GM06990 (cell line): ENCODE results near the gene ZBTB37.
"Not testable (repeated sequence)": the region's sequence is repeated elsewhere in the genome, so short reads cannot be mapped to it uniquely, and the experiment has no call there.

Experiments used
- DNase-seq: peaks from one replicate; pipeline ENCODE4 v3.0.0-alpha.2; 2011; ENCODE audit not compliant: insufficient read length; ENCODE audit errors: extremely low read depth
- H3K27me3 ChIP-seq: replicated peaks from 2 replicates; pipeline ENCODE4 v1.6.0; 2011; ENCODE audit warnings: low read length; ENCODE audit not compliant: control insufficient read depth, insufficient read depth
- H3K36me3 ChIP-seq: 2 replicates; pipeline ENCODE4 v1.5.1; 2011; ENCODE audit warnings: low read length; ENCODE audit not compliant: control insufficient read depth, insufficient read depth
- H3K4me3 ChIP-seq: replicated peaks from 2 replicates; pipeline ENCODE4 v1.5.1; 2011; ENCODE audit warnings: low read depth, mild to moderate bottlenecking, control low read depth, low read length
- TF ChIP-seq, protein P1 (sequence below): IDR thresholded peaks from 2 replicates; pipeline ENCODE4 v1.5.1; 2011; ENCODE audit warnings: low read length, control low read depth, mild to moderate bottlenecking, inconsistent platforms; ENCODE audit not compliant: insufficient read depth, poor library complexity, severe bottlenecking

The ZBTB37 gene

DNA sequence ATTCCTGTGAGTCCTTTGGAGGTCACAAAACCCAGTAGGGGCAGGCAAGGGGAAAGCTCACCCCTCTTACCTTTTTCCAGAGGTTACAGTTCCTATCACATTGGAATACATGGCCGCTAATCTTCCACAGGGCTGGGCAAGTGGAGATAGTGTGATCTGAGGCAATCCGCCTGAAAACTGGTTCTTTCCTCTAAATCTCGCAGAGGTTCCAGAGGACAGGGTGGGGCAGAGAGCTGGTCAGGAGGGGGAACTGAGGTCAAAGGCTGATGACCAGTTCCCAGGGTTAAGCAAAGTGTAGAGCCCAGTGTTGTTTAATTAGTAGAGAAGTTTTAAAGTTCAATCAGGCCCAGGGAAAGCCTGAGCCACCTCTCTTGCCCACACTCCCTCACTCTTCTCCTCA is 49.0 kb downstream of the ZBTB37 start, which contains the start of gene SERPINC1:
Gene SERPINC1 (minus strand): TSS at position 179 of the 400 bp plus-strand sequence. CDS start 68 bp downstream, at position 111.
- TF ChIP-seq, protein P1, sequence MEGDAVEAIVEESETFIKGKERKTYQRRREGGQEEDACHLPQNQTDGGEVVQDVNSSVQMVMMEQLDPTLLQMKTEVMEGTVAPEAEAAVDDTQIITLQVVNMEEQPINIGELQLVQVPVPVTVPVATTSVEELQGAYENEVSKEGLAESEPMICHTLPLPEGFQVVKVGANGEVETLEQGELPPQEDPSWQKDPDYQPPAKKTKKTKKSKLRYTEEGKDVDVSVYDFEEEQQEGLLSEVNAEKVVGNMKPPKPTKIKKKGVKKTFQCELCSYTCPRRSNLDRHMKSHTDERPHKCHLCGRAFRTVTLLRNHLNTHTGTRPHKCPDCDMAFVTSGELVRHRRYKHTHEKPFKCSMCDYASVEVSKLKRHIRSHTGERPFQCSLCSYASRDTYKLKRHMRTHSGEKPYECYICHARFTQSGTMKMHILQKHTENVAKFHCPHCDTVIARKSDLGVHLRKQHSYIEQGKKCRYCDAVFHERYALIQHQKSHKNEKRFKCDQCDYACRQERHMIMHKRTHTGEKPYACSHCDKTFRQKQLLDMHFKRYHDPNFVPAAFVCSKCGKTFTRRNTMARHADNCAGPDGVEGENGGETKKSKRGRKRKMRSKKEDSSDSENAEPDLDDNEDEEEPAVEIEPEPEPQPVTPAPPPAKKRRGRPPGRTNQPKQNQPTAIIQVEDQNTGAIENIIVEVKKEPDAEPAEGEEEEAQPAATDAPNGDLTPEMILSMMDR, result no peak
- H3K36me3 ChIP-seq, result no peaks in the 10 kb centered on the region
- no peaks in the 10 kb centered on the region for H3K27me3 ChIP-seq
- no peak for DNase-seq
- no peak within 1 kb of the TSS for H3K4me3 ChIP-seq

DNA sequence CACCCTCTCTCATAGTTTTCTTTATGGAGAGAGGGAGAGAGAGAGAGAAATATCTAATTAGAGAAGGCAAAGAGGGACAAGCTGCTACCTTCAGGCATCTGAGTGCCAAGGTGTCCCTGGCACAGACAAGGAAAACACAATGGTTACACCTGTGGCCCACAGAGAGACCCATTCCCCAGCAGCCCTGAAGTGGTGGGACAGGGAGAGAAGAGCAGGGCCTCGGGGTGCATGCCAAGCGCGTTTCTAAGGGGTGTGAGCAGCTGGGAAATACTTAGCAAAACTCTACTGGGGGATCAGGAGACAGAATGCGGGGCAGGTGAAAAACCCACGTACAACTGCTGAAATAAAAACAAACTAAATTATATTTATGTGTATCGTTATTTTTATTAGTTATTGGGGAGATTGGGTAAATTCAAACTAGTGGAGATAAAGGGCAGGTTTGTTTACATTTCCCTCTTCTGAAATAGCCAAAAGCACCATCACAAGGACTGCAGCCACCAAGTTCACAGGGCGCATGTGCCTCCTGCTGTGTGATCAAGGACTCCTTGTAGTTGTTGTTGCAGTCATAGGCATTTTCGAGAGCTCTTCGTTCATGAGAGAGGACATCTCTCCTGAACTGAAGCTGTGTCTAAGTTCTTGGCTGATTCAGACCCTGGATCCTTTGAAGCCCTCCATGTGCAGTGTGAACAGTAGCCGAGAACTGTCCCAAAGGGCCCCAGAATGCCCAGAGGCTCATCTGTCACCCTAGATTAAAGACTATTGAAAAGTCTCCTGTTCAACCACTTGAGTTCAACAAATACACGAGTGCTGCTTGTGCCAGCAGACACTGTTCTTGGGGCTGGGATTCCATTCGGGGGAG is 49.7 kb downstream of the ZBTB37 start:
- TF ChIP-seq, protein P1, result no peak
- no peak for DNase-seq
- H3K4me3 ChIP-seq, result no peak overlapping the region
- no peaks in the 10 kb centered on the region for H3K27me3 ChIP-seq
- no peaks in the 10 kb centered on the region for H3K36me3 ChIP-seq

DNA sequence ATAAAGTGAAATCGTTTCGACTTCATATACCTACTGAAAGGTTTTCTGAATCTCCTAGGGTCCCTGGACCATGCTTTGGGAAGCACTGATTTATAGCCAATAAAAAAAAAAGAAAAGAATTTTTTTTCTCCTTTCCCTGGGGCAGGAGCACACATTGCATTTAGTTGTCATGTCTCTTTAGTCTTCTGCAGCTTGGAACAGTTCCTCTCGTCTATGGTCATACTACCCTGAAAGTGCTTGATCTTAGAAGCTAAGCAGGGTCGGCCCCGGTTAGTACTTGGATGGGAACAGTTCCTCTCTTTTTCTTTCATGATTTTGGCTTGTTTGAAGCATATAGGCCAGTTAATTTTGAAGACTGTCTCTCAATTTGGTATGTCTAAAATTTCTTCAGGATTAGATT is 52.7 kb downstream of the ZBTB37 start:
- no peaks in the 10 kb centered on the region for H3K27me3 ChIP-seq
- H3K4me3 ChIP-seq, result no peak overlapping the region
- DNase-seq, result no peak
- TF ChIP-seq, protein P1, result no peak
- no peaks in the 10 kb centered on the region for H3K36me3 ChIP-seq

DNA sequence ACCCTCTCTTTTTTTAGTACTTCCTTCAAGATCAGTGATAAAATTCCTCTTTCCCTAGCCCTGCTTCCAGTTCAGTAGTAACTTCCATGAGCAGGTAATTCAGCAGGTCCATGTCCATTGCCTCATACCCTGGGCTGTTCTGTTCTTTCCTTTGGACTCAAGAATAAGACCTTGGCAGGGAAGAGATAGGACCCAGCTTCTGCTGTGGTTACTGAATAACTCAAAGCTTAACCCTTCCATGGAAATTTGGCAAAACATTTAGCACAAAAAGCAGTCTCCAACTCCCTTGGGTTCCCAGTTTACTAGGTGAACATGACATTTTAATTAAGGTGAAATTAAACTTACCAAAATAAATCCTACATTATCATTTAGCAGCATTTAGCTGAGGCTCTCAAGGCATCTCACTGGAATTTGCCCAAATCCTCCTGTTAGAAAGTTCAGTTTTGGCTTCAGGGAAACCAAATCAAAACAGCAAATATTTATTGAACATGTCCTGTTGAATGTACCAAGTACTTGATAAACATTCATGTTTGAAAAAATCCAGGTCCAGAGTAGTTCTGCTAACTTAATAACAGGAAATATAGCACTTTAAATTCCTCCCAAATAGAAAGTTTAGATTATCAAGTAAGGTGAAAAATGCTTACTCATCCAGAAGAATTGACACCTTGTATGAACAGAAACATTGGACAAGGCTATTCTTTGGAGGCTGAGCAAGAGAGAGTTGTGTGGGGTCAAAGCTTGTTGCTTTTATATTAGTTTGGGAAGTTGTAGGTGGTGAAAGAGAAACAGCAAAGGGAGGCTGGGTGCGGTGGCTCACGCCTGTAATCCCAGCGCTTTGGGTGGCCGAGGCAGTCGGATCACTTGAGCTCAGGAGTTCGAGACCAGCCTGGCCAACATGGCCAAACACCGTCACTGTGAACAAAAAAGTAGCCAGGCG is 57.4 kb downstream of the ZBTB37 start:
- Histone ChIP-seq H3K27me3 (no peaks in the 10 kb centered on the region), H3K4me3 (no peak overlapping the region), H3K36me3 (no peaks in the 10 kb centered on the region)
- TF ChIP-seq, protein P1, result no peak
- DNase-seq, result no peak

DNA sequence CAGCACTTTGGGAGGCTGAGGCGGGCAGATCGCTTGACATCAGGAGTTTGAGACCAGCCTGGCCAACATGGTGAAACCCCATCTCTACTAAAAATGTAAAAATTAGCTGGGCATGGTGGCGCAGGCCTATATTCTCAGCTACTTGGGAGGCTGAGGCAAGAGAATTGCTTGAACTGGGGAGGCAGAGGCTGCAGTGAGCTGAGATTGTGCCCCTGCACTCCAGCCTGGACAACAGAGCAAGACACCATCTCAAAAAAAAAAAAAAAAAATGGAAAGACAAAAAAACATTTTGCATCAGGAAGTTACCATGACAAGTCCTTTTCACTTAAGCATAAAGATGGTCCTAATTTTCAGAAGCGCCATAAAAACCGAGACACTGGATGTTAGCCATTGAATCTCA is 62.4 kb downstream of the ZBTB37 start:
- H3K27me3 ChIP-seq, H3K36me3 ChIP-seq, DNase-seq, H3K4me3 ChIP-seq: not testable (repeated sequence)

DNA sequence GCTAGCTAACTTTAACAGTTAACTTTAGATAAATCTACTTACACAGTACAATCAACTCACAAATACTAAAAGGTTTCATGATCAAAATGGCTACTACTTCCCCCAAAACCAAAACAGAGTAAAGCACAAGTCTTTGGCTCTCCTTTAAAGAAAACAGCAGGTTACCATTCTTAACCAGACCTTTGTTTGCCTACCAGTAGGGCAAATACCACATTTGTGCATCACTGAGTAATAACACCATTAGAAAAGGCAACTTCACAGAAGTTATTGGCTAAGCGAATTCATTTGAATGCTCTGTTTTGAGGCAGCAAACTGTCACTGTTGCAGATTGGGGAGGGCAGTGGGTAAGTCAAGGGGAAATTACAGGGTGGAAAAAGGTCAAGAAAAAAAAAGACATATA is 66.3 kb downstream of the ZBTB37 start:
- Histone ChIP-seq H3K27me3 (no peaks in the 10 kb centered on the region), H3K36me3 (peaks cover 1% of the 10 kb centered on the region; the same call in 1 of the 2 replicates), H3K4me3 (no peak overlapping the region)
- TF ChIP-seq, protein P1, result no peak
- no peak for DNase-seq
